ENCODE measurements around the gene KLRC1. TPM values are rescaled to one million over a fixed set of nuclear protein-coding genes. Genes with fewer than 3 reads are reported as not detected.
"Not testable (repeated sequence)": the region's sequence is repeated elsewhere in the genome, so short reads cannot be mapped to it uniquely, and the experiment has no call there.

KLRC1 gene
- polyA plus RNA-seq, 2 of the 4 experiments (the other 2 are of a cell fraction), result not detected

- no peak for TF ChIP-seq CTCF (IDR thresholded peaks at IDR 0.05)
- TF ChIP-seq HES2 (IDR thresholded peaks at IDR 0.05), result no peak
Measured at GRCh38 chr12:10398168-10398567, 55.0 kb downstream of the KLRC1 start (continued).

- peak overlapping the region; percentile 7; the same call in 1 of the 3 replicates for H3K4me2 ChIP-seq
- no peak for FAIRE-seq
- CTCF ChIA-PET, result interaction anchor here (0.6 kb wide), 1 partner anchor 255 kb away, joined by 4 read pairs; no protein-coding TSS in a partner anchor
- H3K27ac ChIP-seq, result 0 out of 6 replicates have a peak overlapping the region, but pooled peaks of 1 of the 2 experiments have one; percentile 0
- no peak for DNase-seq (ENCODE audit: low read depth in 1 of 2, low spot score in 1 of 2)
- H3K4me1 ChIP-seq, result peaks cover 22% of the 10 kb centered on the region
- POLR2A ChIA-PET, result no interaction called here
- WGBS (ENCODE audit: missing lambda C conversion rate), result 68% methylated on average over 2 of the region's 2 CpGs
- no peak for TF ChIP-seq CBX8 (IDR thresholded peaks at IDR 0.05)
- TF ChIP-seq RFX5 (IDR thresholded peaks at IDR 0.05), result no peak
- TF ChIP-seq TP53 (CRISPR knock-in tag; IDR thresholded peaks at IDR 0.05), result no peak
- TF ChIP-seq EP300 (IDR thresholded peaks at IDR 0.05), result no peak
- no peak for TF ChIP-seq KDM5A (IDR thresholded peaks at IDR 0.05)
- TF ChIP-seq RCOR1 (IDR thresholded peaks at IDR 0.05; ENCODE audit: low read depth, low read length), result no peak
- no peak for TF ChIP-seq ZNF302 (CRISPR knock-in tag; IDR thresholded peaks at IDR 0.05)
- TF ChIP-seq NFE2L2 (conservative IDR thresholded peaks at IDR 0.05; ENCODE audit: low read length), result no peak
- no peak for TF ChIP-seq HOXB5 (CRISPR knock-in tag; IDR thresholded peaks at IDR 0.05)
- TF ChIP-seq ATOH8 (CRISPR knock-in tag; IDR thresholded peaks at IDR 0.05; ENCODE audit: low read depth), result no peak
- no peak for TF ChIP-seq POLR2A (IDR thresholded peaks at IDR 0.05; ENCODE audit: low read length)
- no peak for TF ChIP-seq CHD2 (IDR thresholded peaks at IDR 0.05; ENCODE audit: low read length, partially characterized antibody)
- TF ChIP-seq ZC3H11A (IDR thresholded peaks at IDR 0.05), result no peak
- no peak for TF ChIP-seq SMC3 (IDR thresholded peaks at IDR 0.05)
- no peak for TF ChIP-seq MYC (IDR thresholded peaks at IDR 0.05; ENCODE audit: borderline replicate concordance, low read length)
- no peak for TF ChIP-seq CHD4 (IDR thresholded peaks at IDR 0.05; ENCODE audit: borderline replicate concordance)
- ATAC-seq, result no peak
- no peaks in the 10 kb centered on the region for H3K9me3 ChIP-seq
- H3K4me3 ChIP-seq, result no peak overlapping the region
Measured at GRCh38 chr12:10397296-10397695, 55.9 kb downstream of the KLRC1 start.

- H3K9me3 ChIP-seq, POLR2A ChIA-PET: not testable (repeated sequence)
- WGBS (ENCODE audit: missing lambda C conversion rate), result 21% methylated on average over 14 of the region's 15 CpGs
- DNase-seq (ENCODE audit: low read depth in 1 of 2, low spot score in 1 of 2), result peak in 1 of 2 experiments; percentile 7
- CTCF ChIA-PET, result interaction anchor here (0.8 kb wide), 1 partner anchor 11 kb away, joined by 3 read pairs; no protein-coding TSS in a partner anchor
- FAIRE-seq, result peak; percentile 7
- Histone ChIP-seq H3K4me2 (peak overlapping the region; percentile 61), H3K27ac (peak overlapping the region; percentile 71 to 73), H3K4me1 (peaks cover 27% of the 10 kb centered on the region), H3K4me3 (peak overlapping the region; percentile 36)
- ATAC-seq, result peak in 1 of 2 experiments; percentile 67; a peak in 3 of 6 replicates
Measured at GRCh38 chr12:10396176-10396575, 57.0 kb downstream of the KLRC1 start.

Other genes starting within 250 kb of the KLRC1 start
- 46.2 and 58.6 TPM in 2 replicates for gene GABARAPL1, start 240.5 kb downstream of the KLRC1 start, polyA plus RNA-seq (2011; rRNA removed)
- gene GABARAPL1, start 240.5 kb downstream of the KLRC1 start, polyA plus RNA-seq (2017; fragmentation: RNase III; extraction: RNeasy Plus Mini Kit Qiagen cat#74134 plus additional on column Dnase treatment), result 28.7 to 37.8 TPM (median 35.9 TPM) in 3 replicates
- gene KLRD1, start 145.5 kb downstream of the KLRC1 start, polyA plus RNA-seq (2011; rRNA removed), result 0.01 TPM in 1 of 2 replicates, not detected in the other
- gene KLRD1, start 145.5 kb downstream of the KLRC1 start, polyA plus RNA-seq (2017; fragmentation: RNase III; extraction: RNeasy Plus Mini Kit Qiagen cat#74134 plus additional on column Dnase treatment), result not detected in 3 replicates
- gene KLRK1, start 63.3 kb downstream of the KLRC1 start, polyA plus RNA-seq (2011; rRNA removed), result not detected in 2 replicates
- gene KLRK1, start 63.3 kb downstream of the KLRC1 start, polyA plus RNA-seq (2017; fragmentation: RNase III; extraction: RNeasy Plus Mini Kit Qiagen cat#74134 plus additional on column Dnase treatment), result not detected in 3 replicates
- gene KLRC4, start 43.6 kb downstream of the KLRC1 start, polyA plus RNA-seq (2011; rRNA removed), result not detected in 2 replicates
- not detected in 3 replicates for gene KLRC4, start 43.6 kb downstream of the KLRC1 start, polyA plus RNA-seq (2017; fragmentation: RNase III; extraction: RNeasy Plus Mini Kit Qiagen cat#74134 plus additional on column Dnase treatment)
- gene KLRC3, start 32.8 kb downstream of the KLRC1 start, polyA plus RNA-seq (2011; rRNA removed), result 0.10 TPM in 1 of 2 replicates, not detected in the other
- not detected in 3 replicates for gene KLRC3, start 32.8 kb downstream of the KLRC1 start, polyA plus RNA-seq (2017; fragmentation: RNase III; extraction: RNeasy Plus Mini Kit Qiagen cat#74134 plus additional on column Dnase treatment)
- gene KLRC2, start 17.4 kb downstream of the KLRC1 start, polyA plus RNA-seq (2011; rRNA removed), result 0.52 and 0.83 TPM in 2 replicates
- gene KLRC2, start 17.4 kb downstream of the KLRC1 start, polyA plus RNA-seq (2017; fragmentation: RNase III; extraction: RNeasy Plus Mini Kit Qiagen cat#74134 plus additional on column Dnase treatment), result 0.25 to 0.42 TPM in 2 of 3 replicates, not detected in the other
- gene EIF2S3B, start 52.5 kb upstream of the KLRC1 start, polyA plus RNA-seq (2011; rRNA removed), result 0.93 and 1.9 TPM in 2 replicates
- 1.1 to 2.0 TPM (median 1.4 TPM) in 3 replicates for gene EIF2S3B, start 52.5 kb upstream of the KLRC1 start, polyA plus RNA-seq (2017; fragmentation: RNase III; extraction: RNeasy Plus Mini Kit Qiagen cat#74134 plus additional on column Dnase treatment)
- 43.1 and 90.5 TPM in 2 replicates for gene MAGOHB, start 160.2 kb upstream of the KLRC1 start, polyA plus RNA-seq (2011; rRNA removed)
- 83.4 to 93.3 TPM (median 83.5 TPM) in 3 replicates for gene MAGOHB, start 160.2 kb upstream of the KLRC1 start, polyA plus RNA-seq (2017; fragmentation: RNase III; extraction: RNeasy Plus Mini Kit Qiagen cat#74134 plus additional on column Dnase treatment)
- 0.46 and 0.56 TPM in 2 replicates for gene STYK1, start 220.7 kb upstream of the KLRC1 start, polyA plus RNA-seq (2011; rRNA removed)
- 0.21 to 0.54 TPM (median 0.32 TPM) in 3 replicates for gene STYK1, start 220.7 kb upstream of the KLRC1 start, polyA plus RNA-seq (2017; fragmentation: RNase III; extraction: RNeasy Plus Mini Kit Qiagen cat#74134 plus additional on column Dnase treatment)